ENCODE measurements around the gene POMT2. TPM values are rescaled to one million over a fixed set of nuclear protein-coding genes. Genes with fewer than 3 reads are reported as not detected.

The POMT2 gene
- total and polyA plus RNA-seq, 5 donors, result 8.3 to 21.9 (median 15.5) TPM

DNA sequence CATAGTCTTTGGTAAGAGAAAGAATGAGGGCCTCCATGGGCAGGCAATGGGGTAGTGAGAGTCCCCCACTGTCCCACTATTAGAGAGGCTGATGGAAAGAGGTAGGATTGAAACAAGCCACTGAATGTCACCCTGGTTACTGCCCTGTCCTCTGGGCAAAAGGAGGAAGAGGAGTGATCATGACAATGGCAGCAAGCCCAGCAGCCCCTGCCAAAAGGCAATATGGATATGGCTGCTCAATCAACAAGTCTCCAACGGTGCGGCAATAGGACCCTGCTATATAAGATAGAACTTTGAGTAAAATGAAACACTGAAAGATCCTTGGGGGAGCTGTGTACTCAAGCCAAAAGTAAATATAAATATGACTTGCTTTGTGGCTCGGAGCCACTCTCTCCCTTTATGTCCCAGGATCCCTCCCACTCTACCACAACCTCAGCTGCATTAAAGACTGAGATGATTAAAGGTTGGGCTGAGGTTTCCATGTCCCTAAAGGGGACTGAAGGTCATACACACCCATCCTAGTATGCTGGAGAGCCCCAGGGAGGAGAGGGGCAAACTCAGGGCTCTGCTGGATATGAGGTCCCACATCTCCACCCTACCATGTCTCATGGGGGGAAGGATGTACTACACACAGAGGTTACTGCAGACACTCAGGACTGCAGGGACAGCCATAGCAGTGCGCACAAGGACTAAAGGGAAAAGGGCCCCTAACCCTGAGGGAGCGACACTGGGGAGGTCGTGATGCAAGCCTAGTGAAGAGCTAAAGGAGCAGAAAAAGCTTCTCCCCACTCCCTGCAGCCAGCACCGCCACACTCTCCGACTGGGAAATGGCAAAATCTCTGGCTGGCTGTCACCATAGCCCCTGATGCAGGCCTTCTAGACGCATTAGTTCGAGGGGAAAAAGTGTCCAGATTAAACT lies 5.9 kb downstream of the POMT2 start:
- no peak overlapping the region for H3K27ac ChIP-seq (ENCODE audit: low read length)
- peak in 1 of 3 donors; percentile 19 for DNase-seq
- H3K27me3 ChIP-seq (ENCODE audit: control insufficient read depth, insufficient read depth), result no peaks in the 10 kb centered on the region
- 60% methylated on average over 10 of the region's 10 CpGs for WGBS
- H3K4me3 ChIP-seq (ENCODE audit: low read length), result no peak overlapping the region
- no peaks in the 10 kb centered on the region for H3K9me3 ChIP-seq (ENCODE audit: control insufficient read depth, low read length)
- H3K4me1 ChIP-seq (ENCODE audit: control insufficient read depth, insufficient read depth, low read length), result peaks cover 8% of the 10 kb centered on the region
- intact Hi-C loops (cut with DNase I), result loop anchor here (5.0 to 10.0 kb wide), 4 partner anchors 160 to 442 kb away; no protein-coding TSS in a partner anchor
- ATAC-seq, result no peak

DNA sequence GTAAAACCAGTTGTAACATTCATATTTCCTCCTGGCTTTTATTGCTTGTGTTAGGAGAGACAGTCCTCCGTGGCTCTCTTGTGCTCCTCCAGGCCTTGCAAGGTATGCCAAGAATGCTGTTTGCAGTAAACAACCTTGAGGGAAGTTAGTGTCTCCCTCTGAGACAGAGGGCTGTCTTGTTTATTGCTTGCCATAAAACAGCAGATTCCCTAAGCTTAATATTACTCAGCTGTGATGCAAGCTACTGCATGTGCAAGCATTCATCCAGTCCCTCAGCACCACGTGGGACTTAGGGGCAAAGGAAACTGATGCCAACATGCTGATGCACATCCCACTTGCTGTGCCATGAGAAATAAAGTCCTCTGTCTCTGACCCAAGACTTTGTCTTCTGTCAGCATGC lies 6.6 kb downstream of the POMT2 start:
- Histone ChIP-seq H3K4me3 (ENCODE audit: low read length) (no peak overlapping the region), H3K4me1 (ENCODE audit: control insufficient read depth, insufficient read depth, low read length) (peaks cover 8% of the 10 kb centered on the region), H3K9me3 (ENCODE audit: control insufficient read depth, low read length) (no peaks in the 10 kb centered on the region), H3K27me3 (ENCODE audit: control insufficient read depth, insufficient read depth) (no peaks in the 10 kb centered on the region), H3K27ac (ENCODE audit: low read length) (no peak overlapping the region)
- intact Hi-C loops (cut with DNase I), result loop anchor here in 3 of 4 donors (10.0 kb wide), 2 partner anchors 159 to 439 kb away; no protein-coding TSS in a partner anchor
- DNase-seq, result no peak
- 29% methylated on average over 2 of the region's 2 CpGs for WGBS
- no peak for ATAC-seq

DNA sequence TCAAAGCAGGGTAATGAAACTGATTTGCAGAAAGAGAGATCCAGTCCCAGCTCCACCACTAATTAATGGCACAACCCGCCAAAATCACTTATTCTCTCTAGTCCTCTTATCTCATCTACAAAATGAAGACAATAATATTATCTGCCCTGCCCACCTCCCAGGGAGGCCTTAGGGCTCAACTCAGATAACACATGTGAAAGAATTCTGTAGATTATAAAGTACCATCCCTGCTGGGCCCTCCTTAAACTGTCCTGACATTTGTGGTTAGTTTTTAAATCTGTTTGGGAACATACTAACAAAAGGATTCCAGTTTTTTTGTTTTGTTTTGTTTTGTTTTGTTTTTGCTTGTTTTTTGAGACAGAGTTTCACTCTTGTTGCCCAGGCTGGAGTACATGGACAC lies 7.3 kb downstream of the POMT2 start:
- DNase-seq (no peak), ATAC-seq (no peak)
- Histone ChIP-seq H3K4me3 (ENCODE audit: low read length) (no peak overlapping the region), H3K27ac (ENCODE audit: low read length) (no peak overlapping the region), H3K9me3 (ENCODE audit: control insufficient read depth, low read length) (no peaks in the 10 kb centered on the region), H3K4me1 (ENCODE audit: control insufficient read depth, insufficient read depth, low read length) (peaks cover 8% of the 10 kb centered on the region), H3K27me3 (ENCODE audit: control insufficient read depth, insufficient read depth) (no peaks in the 10 kb centered on the region)
- intact Hi-C loops (cut with DNase I), result loop anchor here in 3 of 4 donors (10.0 kb wide), 2 partner anchors 159 to 439 kb away; no protein-coding TSS in a partner anchor
- 43% methylated on average over 1 of the region's 1 CpG for WGBS

DNA sequence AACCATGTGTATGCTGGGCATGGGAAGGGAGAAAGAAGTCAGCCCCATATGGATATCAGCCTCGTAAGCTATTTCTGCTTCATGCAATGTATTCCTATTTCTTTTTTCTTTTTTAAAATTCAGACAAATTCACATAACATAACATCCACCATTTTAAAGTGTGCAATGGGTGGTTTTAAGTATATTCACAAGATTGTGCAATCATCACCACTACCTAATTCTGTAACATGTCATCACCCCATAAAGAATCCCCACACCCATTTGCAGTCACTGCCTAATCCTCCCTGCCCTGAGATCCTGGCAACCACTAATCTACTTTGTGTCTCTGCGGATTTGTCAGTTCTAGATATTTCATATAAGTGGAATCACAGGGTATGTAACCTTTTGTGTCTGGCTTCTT lies 9.5 kb downstream of the POMT2 start:
- intact Hi-C loops (cut with DNase I), result loop anchor here in 3 of 4 donors (10.0 kb wide), 2 partner anchors 156 to 436 kb away; no protein-coding TSS in a partner anchor

DNA sequence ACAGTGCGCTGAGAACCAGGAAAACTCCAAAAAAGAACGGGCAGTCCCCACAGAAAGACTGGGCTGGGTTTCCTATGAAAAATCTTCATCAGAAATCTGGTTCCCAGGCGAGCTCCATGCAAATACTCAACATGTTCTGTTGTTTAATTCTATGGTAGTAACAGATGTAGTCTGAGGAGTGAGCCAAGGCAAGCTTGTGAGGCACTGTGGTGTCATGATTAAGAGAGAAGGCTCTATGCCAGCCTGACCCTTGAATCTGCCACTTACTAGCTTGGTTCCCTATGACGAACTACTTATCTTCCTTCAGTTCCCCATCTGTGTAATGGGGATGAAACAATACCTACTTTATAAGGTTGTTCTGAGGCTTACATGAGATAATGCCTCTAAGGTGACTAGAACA lies 10.7 kb downstream of the POMT2 start:
- Histone ChIP-seq H3K9me3 (ENCODE audit: control insufficient read depth, low read length) (no peaks in the 10 kb centered on the region), H3K4me1 (ENCODE audit: control insufficient read depth, insufficient read depth, low read length) (peaks cover 6% of the 10 kb centered on the region), H3K4me3 (ENCODE audit: low read length) (no peak overlapping the region), H3K27ac (ENCODE audit: low read length) (no peak overlapping the region), H3K27me3 (ENCODE audit: control insufficient read depth, insufficient read depth) (no peaks in the 10 kb centered on the region)
- ATAC-seq (no peak), DNase-seq (no peak)
- intact Hi-C loops (cut with DNase I), result loop anchor here in 3 of 4 donors (10.0 kb wide), 2 partner anchors 155 to 435 kb away; no protein-coding TSS in a partner anchor
- WGBS, result 77% methylated on average over 4 of the region's 4 CpGs

More for the DNA sequence above, 9.5 kb downstream of the POMT2 start:
- no peak overlapping the region for H3K4me3 ChIP-seq (ENCODE audit: low read length)
- no peak overlapping the region for H3K27ac ChIP-seq (ENCODE audit: low read length)
- no peaks in the 10 kb centered on the region for H3K27me3 ChIP-seq (ENCODE audit: control insufficient read depth, insufficient read depth)
- no peaks in the 10 kb centered on the region for H3K9me3 ChIP-seq (ENCODE audit: control insufficient read depth, low read length)
- ATAC-seq (no peak), DNase-seq (no peak)
- WGBS, result 88% methylated on average over 2 of the region's 2 CpGs
- peaks cover 8% of the 10 kb centered on the region for H3K4me1 ChIP-seq (ENCODE audit: control insufficient read depth, insufficient read depth, low read length)

DNA sequence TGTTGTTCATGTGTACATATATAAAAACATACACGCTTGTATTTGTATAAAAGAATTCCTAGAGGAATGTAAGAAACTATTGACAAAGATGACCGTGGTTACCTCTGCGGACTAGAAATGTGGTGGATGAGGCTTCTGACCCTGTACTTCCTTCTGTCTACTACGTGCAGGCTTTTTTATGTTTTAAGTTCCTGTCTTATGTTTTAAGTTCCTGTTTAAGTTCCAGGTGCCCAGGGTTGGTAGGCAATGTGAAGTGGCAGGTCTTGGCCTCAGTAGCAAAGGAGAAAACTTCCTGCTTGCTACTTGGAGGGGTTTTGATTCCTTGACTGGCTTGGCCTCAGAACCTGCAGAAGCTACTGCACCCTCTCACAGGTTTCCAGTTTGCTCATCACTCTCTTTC lies 11.6 kb downstream of the POMT2 start:
- no peaks in the 10 kb centered on the region for H3K27me3 ChIP-seq (ENCODE audit: control insufficient read depth, insufficient read depth)
- no peaks in the 10 kb centered on the region for H3K9me3 ChIP-seq (ENCODE audit: control insufficient read depth, low read length)
- ATAC-seq (no peak), DNase-seq (no peak)
- H3K27ac ChIP-seq (ENCODE audit: low read length), result no peak overlapping the region
- 84% methylated on average over 4 of the region's 4 CpGs for WGBS
- H3K4me3 ChIP-seq (ENCODE audit: low read length), result no peak overlapping the region
- peaks cover 2% of the 10 kb centered on the region for H3K4me1 ChIP-seq (ENCODE audit: control insufficient read depth, insufficient read depth, low read length)
- intact Hi-C loops (cut with DNase I), result loop anchor here in 1 of 4 donors (5.0 kb wide), 1 partner anchor 437 kb away; no protein-coding TSS in a partner anchor

DNA sequence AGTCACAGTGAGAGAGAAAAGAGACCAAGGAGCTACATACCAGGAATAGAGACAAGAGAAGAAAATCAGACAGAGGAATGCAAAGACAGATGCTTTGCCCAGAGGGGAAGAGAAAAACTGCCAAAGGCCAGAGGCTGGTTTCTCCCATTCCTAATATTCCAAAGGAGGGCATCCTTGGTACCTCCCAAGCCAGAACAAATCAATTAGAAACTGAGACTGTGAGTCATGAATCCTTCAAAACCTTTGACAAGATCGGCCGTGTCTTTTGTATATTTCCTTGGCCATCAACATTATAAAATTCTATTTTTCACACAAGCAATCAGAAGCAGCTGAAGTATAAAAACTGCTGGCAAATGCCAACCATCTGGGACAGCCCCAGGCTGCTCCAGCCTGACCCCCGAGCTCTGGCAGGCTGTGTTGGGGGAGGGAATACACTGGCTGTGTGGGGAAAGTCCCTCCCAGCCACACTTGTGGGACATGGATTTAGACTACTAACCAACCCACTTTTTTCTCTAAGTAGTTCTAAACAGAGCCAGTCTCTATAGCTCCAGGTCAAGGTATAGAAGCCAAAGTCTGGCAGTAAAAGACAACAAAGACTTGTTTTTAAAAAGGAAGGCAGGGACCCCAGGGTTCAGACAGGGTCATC lies 13.7 kb downstream of the POMT2 start:
- intact Hi-C loops (cut with DNase I), result loop anchor here in 1 of 4 donors (5.0 kb wide), 1 partner anchor 435 kb away; no protein-coding TSS in a partner anchor
- Histone ChIP-seq H3K27ac (ENCODE audit: low read length) (no peak overlapping the region), H3K4me3 (ENCODE audit: low read length) (no peak overlapping the region), H3K27me3 (ENCODE audit: control insufficient read depth, insufficient read depth) (no peaks in the 10 kb centered on the region), H3K4me1 (ENCODE audit: control insufficient read depth, insufficient read depth, low read length) (no peaks in the 10 kb centered on the region), H3K9me3 (ENCODE audit: control insufficient read depth, low read length) (no peaks in the 10 kb centered on the region)
- ATAC-seq (peak in 1 of 2 donors; percentile 52), DNase-seq (no peak)
- 46% methylated on average over 3 of the region's 3 CpGs for WGBS

DNA sequence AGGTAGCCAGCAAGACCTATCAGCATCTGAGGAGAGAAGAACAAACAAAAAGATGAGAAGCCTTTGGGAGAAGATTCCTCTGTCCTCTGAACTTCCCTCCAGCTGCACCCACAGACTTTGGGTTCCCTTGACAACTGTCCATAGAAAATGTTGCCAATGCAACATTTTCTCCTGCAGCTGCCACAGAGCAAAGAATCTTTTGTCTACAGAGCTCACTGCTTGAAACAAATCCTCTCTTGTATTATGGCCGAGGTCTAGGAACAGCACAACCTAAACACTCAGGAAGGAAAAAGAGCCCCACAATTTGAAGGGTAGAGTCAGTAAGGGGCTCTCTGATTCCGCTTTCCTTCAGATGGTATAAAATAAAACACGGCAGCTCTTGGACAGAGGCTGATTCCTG lies 14.3 kb downstream of the POMT2 start:
- WGBS, result 63% methylated on average over 3 of the region's 3 CpGs
- H3K27me3 ChIP-seq (ENCODE audit: control insufficient read depth, insufficient read depth), result no peaks in the 10 kb centered on the region
- H3K9me3 ChIP-seq (ENCODE audit: control insufficient read depth, low read length), result no peaks in the 10 kb centered on the region
- DNase-seq (no peak), ATAC-seq (no peak)
- H3K4me3 ChIP-seq (ENCODE audit: low read length), result no peak overlapping the region
- H3K4me1 ChIP-seq (ENCODE audit: control insufficient read depth, insufficient read depth, low read length), result no peaks in the 10 kb centered on the region
- intact Hi-C loops (cut with DNase I), result loop anchor here in 1 of 4 donors (5.0 kb wide), 1 partner anchor 434 kb away; no protein-coding TSS in a partner anchor
- H3K27ac ChIP-seq (ENCODE audit: low read length), result no peak overlapping the region

DNA sequence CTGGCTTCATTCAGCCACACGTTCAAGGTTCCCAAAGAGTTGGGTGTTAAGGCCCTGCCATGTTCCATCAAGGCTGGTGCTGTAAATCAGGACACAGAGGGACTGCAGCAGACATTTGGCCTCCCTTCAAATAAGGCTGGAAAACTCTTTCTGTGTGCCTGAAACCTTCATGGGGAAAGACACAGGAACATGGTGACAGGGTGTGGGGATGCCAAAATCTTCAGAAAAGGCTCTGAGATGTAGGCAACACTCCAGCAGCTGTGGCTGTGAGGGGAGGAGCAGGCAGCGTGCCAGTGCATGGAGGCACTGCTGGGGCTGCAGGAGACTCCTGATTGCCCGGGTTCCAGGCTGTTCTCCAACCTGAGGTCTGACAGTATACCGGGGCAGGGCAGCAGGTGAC lies 15.0 kb downstream of the POMT2 start:
- H3K27me3 ChIP-seq (ENCODE audit: control insufficient read depth, insufficient read depth), result no peaks in the 10 kb centered on the region
- WGBS, result 72% methylated on average over 4 of the region's 4 CpGs
- no peaks in the 10 kb centered on the region for H3K9me3 ChIP-seq (ENCODE audit: control insufficient read depth, low read length)
- DNase-seq, result no peak
- intact Hi-C loops (cut with DNase I), result loop anchor here in 1 of 4 donors (5.0 kb wide), 1 partner anchor 433 kb away; no protein-coding TSS in a partner anchor
- ATAC-seq, result no peak
- H3K27ac ChIP-seq (ENCODE audit: low read length), result peak overlapping the region; percentile 25
- no peaks in the 10 kb centered on the region for H3K4me1 ChIP-seq (ENCODE audit: control insufficient read depth, insufficient read depth, low read length)
- no peak overlapping the region for H3K4me3 ChIP-seq (ENCODE audit: low read length)

DNA sequence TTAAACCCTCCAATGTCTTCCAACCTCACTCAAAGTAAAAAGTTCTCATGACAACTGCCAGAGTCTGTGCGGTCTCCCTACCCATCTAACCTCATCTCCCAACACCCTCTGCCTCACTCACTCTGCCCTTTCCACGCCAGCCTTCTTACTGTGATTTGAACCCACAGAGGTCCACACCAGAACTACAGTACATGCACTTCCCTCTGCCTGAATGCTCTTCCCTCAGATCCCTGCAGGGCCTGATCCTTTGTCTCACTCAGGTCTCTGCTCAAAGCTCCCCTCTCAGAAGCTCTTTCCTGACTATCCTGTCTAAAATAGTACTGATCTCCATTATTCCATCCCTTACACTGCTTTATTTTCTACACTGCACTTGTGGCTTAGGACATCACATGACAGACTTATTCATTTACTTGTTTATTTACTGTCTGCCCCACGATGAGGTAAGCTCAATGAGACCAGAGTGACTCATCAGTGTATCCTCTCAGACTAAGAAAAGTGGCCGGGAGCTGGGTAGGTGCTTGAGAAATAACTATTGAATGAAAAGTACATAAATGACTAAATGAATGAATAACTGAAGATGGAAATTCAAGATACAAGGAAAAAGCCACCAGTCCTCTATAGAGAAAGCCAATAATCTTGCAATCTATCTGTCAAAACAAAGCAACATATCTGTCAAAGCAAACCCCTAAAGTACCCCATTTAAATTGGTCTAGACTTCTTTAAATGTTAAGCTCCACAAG lies 17.1 kb downstream of the POMT2 start:
- intact Hi-C loops (cut with DNase I), result loop anchor here in 1 of 4 donors (5.0 kb wide), 1 partner anchor 249 kb away; no protein-coding TSS in a partner anchor
- Histone ChIP-seq H3K4me1 (ENCODE audit: control insufficient read depth, insufficient read depth, low read length) (no peaks in the 10 kb centered on the region), H3K9me3 (ENCODE audit: control insufficient read depth, low read length) (no peaks in the 10 kb centered on the region), H3K4me3 (ENCODE audit: low read length) (no peak overlapping the region), H3K27me3 (ENCODE audit: control insufficient read depth, insufficient read depth) (no peaks in the 10 kb centered on the region), H3K27ac (ENCODE audit: low read length) (no peak overlapping the region)
- ATAC-seq (no peak), DNase-seq (no peak)
- 62% methylated on average over 4 of the region's 4 CpGs for WGBS

Measured in right cardiac atrium (tissue), 5 donors.